ENCODE results near the gene JMJD1C.

DNA sequence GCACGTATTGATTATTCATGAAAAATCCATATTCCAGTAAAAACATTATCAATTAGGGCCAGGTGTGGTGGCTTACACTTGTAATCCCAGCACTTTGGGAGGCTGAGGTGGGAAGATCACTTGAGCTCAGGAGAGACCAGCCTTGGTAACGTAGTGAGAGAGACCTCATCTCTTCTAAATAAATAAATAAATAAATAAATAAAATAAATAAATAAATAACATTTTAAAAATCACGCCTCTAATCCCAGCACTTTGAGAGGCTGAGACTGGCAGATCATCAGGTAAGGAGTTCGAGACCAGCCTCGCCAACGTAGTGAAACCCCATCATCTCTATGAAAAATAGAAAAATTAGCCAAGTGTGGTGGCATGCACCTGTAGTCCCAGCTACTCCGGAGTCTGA lies 300.5 kb downstream of the JMJD1C start:
- TF ChIP-seq GATA2 (IDR thresholded peaks at IDR 0.05; ENCODE audit: low read depth, low read length) (no peak), GATA3 (IDR thresholded peaks at IDR 0.05; ENCODE audit: low read depth, low read length) (no peak)

Data from SH-SY5Y (cell line).